ENCODE measurements around the gene PLET1. TPM values are rescaled to one million over a fixed set of nuclear protein-coding genes. Genes with fewer than 3 reads are reported as not detected.

Gene PLET1
- total and polyA plus RNA-seq, 2 donors (not counting 1 experiment from before 2014, with no cell fraction given), result not detected

- TF ChIP-seq CTCF (IDR thresholded peaks at IDR 0.05) (no peak), EZH2 (IDR thresholded peaks at IDR 0.05; ENCODE audit: borderline replicate concordance, insufficient read depth, low read depth, low read length, poor library complexity, severe bottlenecking) (no peak)
- ChIA-PET POLR2A (no interaction called here), CTCF (interaction anchor here (0.6 to 20.4 kb wide), 4 partner anchors 58 to 1565 kb away, joined by 3 to 471 read pairs (median 5); no protein-coding TSS in a partner anchor)
- Histone ChIP-seq H3K27me3 (replicated peaks in 1 of 4; ENCODE audit: control extremely low read depth in 1 of 4, control insufficient read depth in 3 of 4, insufficient read depth in 4 of 4, low read length in 3 of 4) (no peaks in the 10 kb centered on the region), H2AFZ (ENCODE audit: insufficient read depth, low read depth, low read length, poor library complexity, severe bottlenecking) (no peak overlapping the region), H3K4me1 (ENCODE audit: control insufficient read depth in 2 of 2, insufficient read depth in 2 of 2, low read length in 2 of 2) (peaks cover 5 to 19% of the 10 kb centered on the region in 2 donors), H3K9ac (ENCODE audit: low read length) (no peak overlapping the region), H3K27ac (ENCODE audit: low read length in 2 of 2) (no peak overlapping the region), H4K20me1 (ENCODE audit: control insufficient read depth, insufficient read depth, low read length, poor library complexity, severe bottlenecking) (no peaks in the 10 kb centered on the region), H3K4me3 (ENCODE audit: control extremely low read depth in 1 of 5, extremely low read depth in 1 of 5, insufficient read depth in 1 of 5, low read depth in 2 of 5, low read length in 4 of 5) (no peak overlapping the region), H3K4me2 (replicated peaks; ENCODE audit: low read depth, low read length, poor library complexity, severe bottlenecking) (no peak overlapping the region), H3K9me3 (ENCODE audit: control extremely low read depth in 1 of 3, control insufficient read depth in 2 of 3, insufficient read depth in 1 of 3, low read length in 2 of 3) (peaks cover 0 to 3% (median 0%) of the 10 kb centered on the region in 3 donors), H3K36me3 (replicated peaks in 1 of 2; ENCODE audit: control extremely low read depth in 1 of 2, control insufficient read depth in 1 of 2, extremely low read depth in 1 of 2, insufficient read depth in 2 of 2, low read length in 1 of 2) (no peaks in the 10 kb centered on the region), H3K79me2 (ENCODE audit: control insufficient read depth, insufficient read depth, low read length) (peaks cover 8% of the 10 kb centered on the region)
- Mint-ChIP-seq H3K27me3 (no peaks in the 10 kb centered on the region), H3K9me3 (ENCODE audit: insufficient read depth) (no peaks in the 10 kb centered on the region), H3K4me1 (peaks cover 17% of the 10 kb centered on the region), H3K4me3 (no peak overlapping the region), H3K27ac (no peak overlapping the region)
- DNase-seq (no peak), ATAC-seq (ENCODE audit: low read depth) (no peak)
- intact Hi-C loops (cut with micrococcal nuclease), result loop anchor here (10.0 kb wide), 1 partner anchor 1788 kb away; no protein-coding TSS in a partner anchor
- 83% methylated on average over 3 of the region's 4 CpGs for WGBS (ENCODE audit: insufficient coverage)
Observed at GRCh38 chr11:112222303-112222702, 38.4 kb downstream of the PLET1 start.

DNA sequence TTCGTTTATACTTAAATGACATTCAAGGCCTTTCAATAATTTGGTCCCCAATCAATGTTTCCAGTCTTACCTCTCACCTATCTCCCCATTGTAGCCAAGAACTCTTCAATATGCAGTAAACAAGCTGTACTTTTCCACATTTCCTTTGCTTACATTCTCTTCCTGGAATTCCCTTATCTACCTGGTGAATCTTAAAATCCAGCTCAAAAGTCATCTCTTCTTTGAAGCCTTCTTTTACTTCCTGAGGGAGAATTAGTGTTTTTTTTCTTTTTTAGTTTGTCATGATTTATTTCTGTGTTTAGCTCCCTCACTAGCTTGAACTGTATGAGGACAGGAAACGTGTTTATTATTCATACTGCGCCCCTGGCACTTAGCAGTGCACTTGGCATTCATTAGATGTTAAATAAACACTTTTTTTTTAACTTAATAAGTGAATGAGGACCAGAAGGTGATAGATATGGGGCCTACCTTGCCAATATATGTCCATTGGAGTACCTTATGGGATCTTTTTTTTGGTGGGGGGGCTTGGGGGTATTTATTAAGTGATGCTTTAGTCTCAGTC lies 39.3 kb downstream of the PLET1 start:
- no peak overlapping the region for H3K4me3 Mint-ChIP-seq
- POLR2A ChIA-PET, result interaction anchor here (1.2 kb wide), 1 partner anchor 59 kb away, joined by 4 read pairs; no protein-coding TSS in a partner anchor
- peaks cover 0 to 3% (median 0%) of the 10 kb centered on the region in 3 donors for H3K9me3 ChIP-seq (ENCODE audit: control extremely low read depth in 1 of 3, control insufficient read depth in 2 of 3, insufficient read depth in 1 of 3, low read length in 2 of 3)
- no peak for TF ChIP-seq CTCF (IDR thresholded peaks at IDR 0.05)
- no peak for TF ChIP-seq EZH2 (IDR thresholded peaks at IDR 0.05; ENCODE audit: borderline replicate concordance, insufficient read depth, low read depth, low read length, poor library complexity, severe bottlenecking)
- CTCF ChIA-PET, result interaction anchor here (0.7 to 20.4 kb wide), 9 partner anchors 10 to 1895 kb away, joined by 3 to 471 read pairs (median 5); no protein-coding TSS in a partner anchor
- no peak overlapping the region for H3K4me2 ChIP-seq (replicated peaks; ENCODE audit: low read depth, low read length, poor library complexity, severe bottlenecking)
- peaks cover 0 to 13% of the 10 kb centered on the region in 2 donors for H3K4me1 ChIP-seq (ENCODE audit: control insufficient read depth in 2 of 2, insufficient read depth in 2 of 2, low read length in 2 of 2)
- DNase-seq (no peak), ATAC-seq (ENCODE audit: low read depth) (no peak)
- H3K27me3 ChIP-seq (replicated peaks in 1 of 4; ENCODE audit: control extremely low read depth in 1 of 4, control insufficient read depth in 3 of 4, insufficient read depth in 4 of 4, low read length in 3 of 4), result no peaks in the 10 kb centered on the region
- no peak overlapping the region for H3K9ac ChIP-seq (ENCODE audit: low read length)
- no peak overlapping the region for H3K27ac ChIP-seq (ENCODE audit: low read length in 2 of 2)
- peaks cover 10% of the 10 kb centered on the region for H3K4me1 Mint-ChIP-seq
- H3K4me3 ChIP-seq (ENCODE audit: control extremely low read depth in 1 of 5, extremely low read depth in 1 of 5, insufficient read depth in 1 of 5, low read depth in 2 of 5, low read length in 4 of 5), result no peak overlapping the region
- intact Hi-C loops (cut with micrococcal nuclease), result loop anchor here (10.0 kb wide), 1 partner anchor 1787 kb away; no protein-coding TSS in a partner anchor
- no peak overlapping the region for H3K27ac Mint-ChIP-seq
- no peak overlapping the region for H2AFZ ChIP-seq (ENCODE audit: insufficient read depth, low read depth, low read length, poor library complexity, severe bottlenecking)
- no peaks in the 10 kb centered on the region for H3K36me3 ChIP-seq (replicated peaks in 1 of 2; ENCODE audit: control extremely low read depth in 1 of 2, control insufficient read depth in 1 of 2, extremely low read depth in 1 of 2, insufficient read depth in 2 of 2, low read length in 1 of 2)
- no CpG with 5 or more reads among the region's 3 CpGs for WGBS (ENCODE audit: insufficient coverage)
- H4K20me1 ChIP-seq (ENCODE audit: control insufficient read depth, insufficient read depth, low read length, poor library complexity, severe bottlenecking), result no peaks in the 10 kb centered on the region
- no peaks in the 10 kb centered on the region for H3K27me3 Mint-ChIP-seq
- H3K9me3 Mint-ChIP-seq (ENCODE audit: insufficient read depth), result no peaks in the 10 kb centered on the region
- no peaks in the 10 kb centered on the region for H3K79me2 ChIP-seq (ENCODE audit: control insufficient read depth, insufficient read depth, low read length)

Data from B cell (primary cell).